HEK293 (cell line): ENCODE data around the gene RECK.

Experiments
- BCL11A ChIP-seq: fragments of 450-650 bp; formaldehyde crosslinking; IDR thresholded peaks from 2 replicates; pipeline ENCODE4 v1.5.1; 2016; ENCODE audit warnings: low read depth, missing biosample characterization, missing genetic modification characterization
- BCL11B ChIP-seq: fragments of 450-650 bp; formaldehyde crosslinking; IDR thresholded peaks from 2 replicates; pipeline ENCODE4 v1.5.1; 2016; ENCODE audit warnings: low read depth, missing biosample characterization, missing genetic modification characterization
- EGR2 ChIP-seq: fragments of 450-650 bp; formaldehyde crosslinking; IDR thresholded peaks from 2 replicates; pipeline ENCODE4 v1.5.1; 2016; ENCODE audit warnings: low read depth, missing biosample characterization, missing genetic modification characterization
- HOXD13 ChIP-seq: sonication (generic); formaldehyde crosslinking; IDR thresholded peaks from 2 replicates; pipeline ENCODE4 v1.8.0; 2022; ENCODE audit warnings: missing genetic modification reagents, borderline replicate concordance
- KLF8 ChIP-seq: fragments of 450-650 bp; formaldehyde crosslinking; IDR thresholded peaks from 2 replicates; pipeline ENCODE4 v1.5.1; 2016; ENCODE audit warnings: missing biosample characterization, missing genetic modification characterization
- KLF9 ChIP-seq: fragments of 450-650 bp; formaldehyde crosslinking; IDR thresholded peaks from 2 replicates; pipeline ENCODE4 v1.5.1; 2016; ENCODE audit warnings: missing biosample characterization, missing genetic modification characterization, low read depth
- MZF1 ChIP-seq: fragments of 450-650 bp; formaldehyde crosslinking; IDR thresholded peaks from 2 replicates; pipeline ENCODE4 v1.5.1; 2017; ENCODE audit warnings: missing biosample characterization, missing genetic modification characterization, borderline replicate concordance
- OVOL3 ChIP-seq: fragments of 450-650 bp; formaldehyde crosslinking; IDR thresholded peaks from 2 replicates; pipeline ENCODE4 v1.5.1; 2016; ENCODE audit warnings: missing biosample characterization, missing genetic modification characterization
- RBAK ChIP-seq: fragments of 450-650 bp; formaldehyde crosslinking; IDR thresholded peaks from 2 replicates; pipeline ENCODE4 v1.5.1; 2016; ENCODE audit warnings: missing biosample characterization, missing genetic modification characterization
- SCRT2 ChIP-seq: fragments of 450-650 bp; formaldehyde crosslinking; IDR thresholded peaks from 2 replicates; pipeline ENCODE4 v1.5.1; 2016; ENCODE audit warnings: missing biosample characterization, missing genetic modification characterization
- TCF7L2 ChIP-seq: IDR thresholded peaks from 2 replicates; pipeline ENCODE4 v1.6.1; 2011; ENCODE audit warnings: low read depth, mild to moderate bottlenecking, inconsistent platforms, low read length, moderate library complexity, borderline replicate concordance
- ZBTB7A ChIP-seq: fragments of 450-650 bp; formaldehyde crosslinking; IDR thresholded peaks from 2 replicates; pipeline ENCODE4 v1.5.1; 2016; ENCODE audit warnings: low read depth, missing biosample characterization, missing genetic modification characterization
- ZFP41 ChIP-seq: fragments of 450-650 bp; formaldehyde crosslinking; IDR thresholded peaks from 2 replicates; pipeline ENCODE4 v1.5.1; 2016; ENCODE audit warnings: missing biosample characterization, missing genetic modification characterization, borderline replicate concordance
- ZNF132 ChIP-seq: fragments of 450-650 bp; formaldehyde crosslinking; IDR thresholded peaks from 2 replicates; pipeline ENCODE4 v1.5.1; 2017; ENCODE audit warnings: missing biosample characterization, missing genetic modification characterization, borderline replicate concordance
- ZNF138 ChIP-seq: fragments of 450-650 bp; formaldehyde crosslinking; IDR thresholded peaks from 2 replicates; pipeline ENCODE4 v1.5.1; 2016; ENCODE audit warnings: missing biosample characterization, missing genetic modification characterization, borderline replicate concordance
- ZNF239 ChIP-seq: fragments of 450-650 bp; formaldehyde crosslinking; IDR thresholded peaks from 2 replicates; pipeline ENCODE4 v1.5.1; 2016; ENCODE audit warnings: missing biosample characterization, missing genetic modification characterization
- ZNF302 ChIP-seq: fragments of 450-650 bp; formaldehyde crosslinking; IDR thresholded peaks from 2 replicates; pipeline ENCODE4 v1.5.1; 2016; ENCODE audit warnings: missing biosample characterization, missing genetic modification characterization, low read depth
- ZNF510 ChIP-seq: fragments of 450-650 bp; formaldehyde crosslinking; IDR thresholded peaks from 2 replicates; pipeline ENCODE4 v1.5.1; 2018; ENCODE audit warnings: mild to moderate bottlenecking, missing genetic modification characterization, missing biosample characterization; ENCODE audit not compliant: insufficient replicate concordance
- ZNF544 ChIP-seq: fragments of 450-650 bp; formaldehyde crosslinking; IDR thresholded peaks from 2 replicates; pipeline ENCODE4 v1.5.0; 2017; ENCODE audit warnings: missing biosample characterization, missing genetic modification characterization
- ZNF548 ChIP-seq: fragments of 450-650 bp; formaldehyde crosslinking; IDR thresholded peaks from 2 replicates; pipeline ENCODE4 v1.5.1; 2016; ENCODE audit warnings: missing biosample characterization, missing genetic modification characterization
- ZNF624 ChIP-seq: fragments of 450-650 bp; formaldehyde crosslinking; IDR thresholded peaks from 2 replicates; pipeline ENCODE4 v1.5.1; 2017; ENCODE audit warnings: missing biosample characterization, missing genetic modification characterization
- ZNF629 ChIP-seq: fragments of 450-650 bp; formaldehyde crosslinking; IDR thresholded peaks from 2 replicates; pipeline ENCODE4 v1.5.1; 2017; ENCODE audit warnings: missing biosample characterization, missing genetic modification characterization
- ZNF677 ChIP-seq: fragments of 450-650 bp; IDR thresholded peaks from 2 replicates; pipeline ENCODE4 v1.5.0; 2018; ENCODE audit warnings: missing biosample characterization, mild to moderate bottlenecking, missing genetic modification characterization, moderate library complexity
- TF ChIP-seq, protein P1 (sequence below): fragments of 450-650 bp; formaldehyde crosslinking; IDR thresholded peaks from 2 replicates; pipeline ENCODE4 v1.5.1; 2016; ENCODE audit warnings: missing biosample characterization, missing genetic modification characterization, low read depth
- TF ChIP-seq, protein P2 (sequence below): fragments of 450-650 bp; formaldehyde crosslinking; IDR thresholded peaks from 2 replicates; pipeline ENCODE4 v1.5.1; 2017; ENCODE audit warnings: missing biosample characterization, missing genetic modification characterization
- TF ChIP-seq, protein P3 (sequence below): fragments of 450-650 bp; formaldehyde crosslinking; optimal IDR thresholded peaks from 2 replicates; pipeline ENCODE3; 2016; ENCODE audit warnings: missing biosample characterization, mild to moderate bottlenecking, missing genetic modification characterization
- TF ChIP-seq, protein P4 (sequence below): fragments of 450-650 bp; formaldehyde crosslinking; IDR thresholded peaks from 2 replicates; pipeline ENCODE4 v1.5.1; 2016; ENCODE audit warnings: missing biosample characterization, missing genetic modification characterization
- TF ChIP-seq, protein P5 (sequence below): fragments of 450-650 bp; formaldehyde crosslinking; IDR thresholded peaks from 2 replicates; pipeline ENCODE4 v1.5.1; 2016; ENCODE audit warnings: missing biosample characterization, missing genetic modification characterization

RECK gene

DNA sequence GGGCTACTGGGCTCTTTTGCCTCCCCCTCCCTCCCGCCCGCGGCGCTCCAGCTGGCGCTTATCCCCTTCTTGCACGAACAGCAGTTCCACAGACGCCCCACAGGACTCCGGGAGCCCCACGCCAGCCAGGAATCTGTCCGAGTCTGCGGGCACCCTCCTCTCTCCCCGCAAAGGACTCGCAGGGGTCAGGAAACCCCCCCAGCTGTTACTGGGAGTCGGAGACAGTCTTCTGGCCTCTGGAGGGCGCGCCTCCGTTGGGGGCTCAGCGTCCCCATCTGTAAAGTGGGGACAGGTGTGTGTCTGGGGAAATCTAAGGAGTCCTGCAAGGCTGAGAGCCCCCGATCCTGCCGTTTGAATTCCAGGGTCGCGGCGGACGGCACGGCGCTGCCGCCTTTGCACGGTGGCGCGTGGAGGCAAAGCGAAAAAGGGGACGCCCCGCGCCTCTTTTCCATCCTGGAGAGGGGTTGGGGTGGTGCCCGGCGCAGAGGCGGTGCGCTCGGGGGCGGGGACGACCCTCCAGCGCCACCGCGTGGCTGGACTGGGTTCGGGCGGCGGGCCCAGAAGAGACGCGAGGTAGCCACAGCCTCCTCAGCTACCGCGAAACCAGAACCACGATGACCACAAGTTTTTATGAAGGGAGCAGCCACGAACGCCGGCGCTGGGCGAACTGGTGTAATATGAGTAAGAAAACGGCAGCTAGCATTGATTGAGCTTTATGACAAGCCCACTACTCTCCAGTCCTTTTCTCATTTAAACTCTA is 129.6 kb downstream of the RECK start (continued):
- TF ChIP-seq ZNF548 (tag by site-specific recombination) (no peak), KLF9 (peak; percentile 69), ZFP41 (no peak), TCF7L2 (no peak), SCRT2 (tag by site-specific recombination) (no peak), RBAK (tag by site-specific recombination) (no peak), KLF8 (tag by site-specific recombination) (peak; percentile 34; the same call in 1 of the 2 replicates), HOXD13 (no peak), BCL11B (tag by site-specific recombination) (no peak), ZNF132 (tag by site-specific recombination) (no peak), ZNF544 (tag by site-specific recombination) (no peak), MZF1 (tag by site-specific recombination) (no peak), ZNF239 (tag by site-specific recombination) (no peak), ZNF677 (no peak), ZNF138 (tag by site-specific recombination) (no peak), ZNF624 (tag by site-specific recombination) (no peak), ZNF302 (tag by site-specific recombination) (no peak), OVOL3 (tag by site-specific recombination) (no peak), ZNF629 (tag by site-specific recombination) (no peak), ZNF510 (tag by site-specific recombination) (no peak), BCL11A (tag by site-specific recombination) (no peak), ZBTB7A (tag by site-specific recombination) (no peak), EGR2 (peak; percentile 19; the same call in 1 of the 2 replicates)
- TF ChIP-seq, protein P1, sequence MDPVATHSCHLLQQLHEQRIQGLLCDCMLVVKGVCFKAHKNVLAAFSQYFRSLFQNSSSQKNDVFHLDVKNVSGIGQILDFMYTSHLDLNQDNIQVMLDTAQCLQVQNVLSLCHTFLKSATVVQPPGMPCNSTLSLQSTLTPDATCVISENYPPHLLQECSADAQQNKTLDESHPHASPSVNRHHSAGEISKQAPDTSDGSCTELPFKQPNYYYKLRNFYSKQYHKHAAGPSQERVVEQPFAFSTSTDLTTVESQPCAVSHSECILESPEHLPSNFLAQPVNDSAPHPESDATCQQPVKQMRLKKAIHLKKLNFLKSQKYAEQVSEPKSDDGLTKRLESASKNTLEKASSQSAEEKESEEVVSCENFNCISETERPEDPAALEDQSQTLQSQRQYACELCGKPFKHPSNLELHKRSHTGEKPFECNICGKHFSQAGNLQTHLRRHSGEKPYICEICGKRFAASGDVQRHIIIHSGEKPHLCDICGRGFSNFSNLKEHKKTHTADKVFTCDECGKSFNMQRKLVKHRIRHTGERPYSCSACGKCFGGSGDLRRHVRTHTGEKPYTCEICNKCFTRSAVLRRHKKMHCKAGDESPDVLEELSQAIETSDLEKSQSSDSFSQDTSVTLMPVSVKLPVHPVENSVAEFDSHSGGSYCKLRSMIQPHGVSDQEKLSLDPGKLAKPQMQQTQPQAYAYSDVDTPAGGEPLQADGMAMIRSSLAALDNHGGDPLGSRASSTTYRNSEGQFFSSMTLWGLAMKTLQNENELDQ: no peak
- TF ChIP-seq, protein P2, sequence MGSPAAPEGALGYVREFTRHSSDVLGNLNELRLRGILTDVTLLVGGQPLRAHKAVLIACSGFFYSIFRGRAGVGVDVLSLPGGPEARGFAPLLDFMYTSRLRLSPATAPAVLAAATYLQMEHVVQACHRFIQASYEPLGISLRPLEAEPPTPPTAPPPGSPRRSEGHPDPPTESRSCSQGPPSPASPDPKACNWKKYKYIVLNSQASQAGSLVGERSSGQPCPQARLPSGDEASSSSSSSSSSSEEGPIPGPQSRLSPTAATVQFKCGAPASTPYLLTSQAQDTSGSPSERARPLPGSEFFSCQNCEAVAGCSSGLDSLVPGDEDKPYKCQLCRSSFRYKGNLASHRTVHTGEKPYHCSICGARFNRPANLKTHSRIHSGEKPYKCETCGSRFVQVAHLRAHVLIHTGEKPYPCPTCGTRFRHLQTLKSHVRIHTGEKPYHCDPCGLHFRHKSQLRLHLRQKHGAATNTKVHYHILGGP (tag by site-specific recombination): no peak
- TF ChIP-seq, protein P3, sequence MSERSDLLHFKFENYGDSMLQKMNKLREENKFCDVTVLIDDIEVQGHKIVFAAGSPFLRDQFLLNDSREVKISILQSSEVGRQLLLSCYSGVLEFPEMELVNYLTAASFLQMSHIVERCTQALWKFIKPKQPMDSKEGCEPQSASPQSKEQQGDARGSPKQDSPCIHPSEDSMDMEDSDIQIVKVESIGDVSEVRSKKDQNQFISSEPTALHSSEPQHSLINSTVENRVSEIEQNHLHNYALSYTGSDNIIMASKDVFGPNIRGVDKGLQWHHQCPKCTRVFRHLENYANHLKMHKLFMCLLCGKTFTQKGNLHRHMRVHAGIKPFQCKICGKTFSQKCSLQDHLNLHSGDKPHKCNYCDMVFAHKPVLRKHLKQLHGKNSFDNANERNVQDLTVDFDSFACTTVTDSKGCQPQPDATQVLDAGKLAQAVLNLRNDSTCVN (tag by site-specific recombination): peak; percentile 43
- TF ChIP-seq, protein P4, sequence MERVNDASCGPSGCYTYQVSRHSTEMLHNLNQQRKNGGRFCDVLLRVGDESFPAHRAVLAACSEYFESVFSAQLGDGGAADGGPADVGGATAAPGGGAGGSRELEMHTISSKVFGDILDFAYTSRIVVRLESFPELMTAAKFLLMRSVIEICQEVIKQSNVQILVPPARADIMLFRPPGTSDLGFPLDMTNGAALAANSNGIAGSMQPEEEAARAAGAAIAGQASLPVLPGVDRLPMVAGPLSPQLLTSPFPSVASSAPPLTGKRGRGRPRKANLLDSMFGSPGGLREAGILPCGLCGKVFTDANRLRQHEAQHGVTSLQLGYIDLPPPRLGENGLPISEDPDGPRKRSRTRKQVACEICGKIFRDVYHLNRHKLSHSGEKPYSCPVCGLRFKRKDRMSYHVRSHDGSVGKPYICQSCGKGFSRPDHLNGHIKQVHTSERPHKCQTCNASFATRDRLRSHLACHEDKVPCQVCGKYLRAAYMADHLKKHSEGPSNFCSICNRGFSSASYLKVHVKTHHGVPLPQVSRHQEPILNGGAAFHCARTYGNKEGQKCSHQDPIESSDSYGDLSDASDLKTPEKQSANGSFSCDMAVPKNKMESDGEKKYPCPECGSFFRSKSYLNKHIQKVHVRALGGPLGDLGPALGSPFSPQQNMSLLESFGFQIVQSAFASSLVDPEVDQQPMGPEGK: peak; percentile 64
- TF ChIP-seq, protein P5, sequence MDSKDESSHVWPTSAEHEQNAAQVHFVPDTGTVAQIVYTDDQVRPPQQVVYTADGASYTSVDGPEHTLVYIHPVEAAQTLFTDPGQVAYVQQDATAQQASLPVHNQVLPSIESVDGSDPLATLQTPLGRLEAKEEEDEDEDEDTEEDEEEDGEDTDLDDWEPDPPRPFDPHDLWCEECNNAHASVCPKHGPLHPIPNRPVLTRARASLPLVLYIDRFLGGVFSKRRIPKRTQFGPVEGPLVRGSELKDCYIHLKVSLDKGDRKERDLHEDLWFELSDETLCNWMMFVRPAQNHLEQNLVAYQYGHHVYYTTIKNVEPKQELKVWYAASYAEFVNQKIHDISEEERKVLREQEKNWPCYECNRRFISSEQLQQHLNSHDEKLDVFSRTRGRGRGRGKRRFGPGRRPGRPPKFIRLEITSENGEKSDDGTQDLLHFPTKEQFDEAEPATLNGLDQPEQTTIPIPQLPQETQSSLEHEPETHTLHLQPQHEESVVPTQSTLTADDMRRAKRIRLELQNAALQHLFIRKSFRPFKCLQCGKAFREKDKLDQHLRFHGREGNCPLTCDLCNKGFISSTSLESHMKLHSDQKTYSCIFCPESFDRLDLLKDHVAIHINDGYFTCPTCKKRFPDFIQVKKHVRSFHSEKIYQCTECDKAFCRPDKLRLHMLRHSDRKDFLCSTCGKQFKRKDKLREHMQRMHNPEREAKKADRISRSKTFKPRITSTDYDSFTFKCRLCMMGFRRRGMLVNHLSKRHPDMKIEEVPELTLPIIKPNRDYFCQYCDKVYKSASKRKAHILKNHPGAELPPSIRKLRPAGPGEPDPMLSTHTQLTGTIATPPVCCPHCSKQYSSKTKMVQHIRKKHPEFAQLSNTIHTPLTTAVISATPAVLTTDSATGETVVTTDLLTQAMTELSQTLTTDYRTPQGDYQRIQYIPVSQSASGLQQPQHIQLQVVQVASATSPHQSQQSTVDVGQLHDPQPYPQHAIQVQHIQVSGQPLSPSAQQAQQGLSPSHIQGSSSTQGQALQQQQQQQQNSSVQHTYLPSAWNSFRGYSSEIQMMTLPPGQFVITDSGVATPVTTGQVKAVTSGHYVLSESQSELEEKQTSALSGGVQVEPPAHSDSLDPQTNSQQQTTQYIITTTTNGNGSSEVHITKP: no peak
